ENCODE results near the gene KRT72.
"Not testable (repeated sequence)": the region's sequence is repeated elsewhere in the genome, so short reads cannot be mapped to it uniquely, and the experiment has no call there.

The KRT72 gene

DNA sequence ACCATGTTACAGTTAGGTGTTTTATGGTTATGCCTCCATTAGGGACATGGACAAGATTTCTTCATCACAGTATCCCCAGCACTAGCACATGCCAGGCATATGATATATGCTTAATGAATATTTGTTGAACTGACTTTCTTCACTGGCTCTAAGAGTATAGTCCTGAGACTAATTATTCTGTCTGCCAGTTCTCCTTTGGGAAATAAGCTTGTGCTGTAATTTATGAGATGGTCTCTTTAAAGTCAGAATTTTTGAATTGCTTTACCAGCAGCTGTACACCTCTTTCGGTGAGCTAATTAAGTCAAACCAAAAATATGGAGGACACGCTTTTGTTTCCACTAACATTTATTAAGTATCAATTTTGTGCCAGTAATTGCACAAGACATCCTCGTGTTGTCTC is 4.8 kb upstream of the KRT72 start:
- DNase-seq = no peak

DNA sequence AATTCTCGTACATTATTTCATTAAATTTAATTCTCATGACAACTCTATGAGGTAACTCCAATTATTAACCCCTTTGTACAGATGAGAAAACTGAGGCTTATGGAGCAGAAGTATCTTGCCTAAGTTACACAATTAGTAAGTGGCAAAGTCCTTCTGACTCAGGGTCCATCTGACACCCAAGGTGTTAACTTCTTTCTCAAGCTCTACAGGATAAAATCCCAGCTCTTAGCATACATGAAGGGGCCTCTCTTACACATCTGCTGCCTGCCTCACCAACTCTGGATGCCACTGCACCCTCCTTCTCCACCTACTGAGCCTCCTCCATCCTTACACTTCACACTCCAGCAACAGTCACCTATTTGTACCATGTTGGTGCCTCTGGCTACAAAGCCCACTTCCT is 4.3 kb upstream of the KRT72 start:
- DNase-seq = no peak

DNA sequence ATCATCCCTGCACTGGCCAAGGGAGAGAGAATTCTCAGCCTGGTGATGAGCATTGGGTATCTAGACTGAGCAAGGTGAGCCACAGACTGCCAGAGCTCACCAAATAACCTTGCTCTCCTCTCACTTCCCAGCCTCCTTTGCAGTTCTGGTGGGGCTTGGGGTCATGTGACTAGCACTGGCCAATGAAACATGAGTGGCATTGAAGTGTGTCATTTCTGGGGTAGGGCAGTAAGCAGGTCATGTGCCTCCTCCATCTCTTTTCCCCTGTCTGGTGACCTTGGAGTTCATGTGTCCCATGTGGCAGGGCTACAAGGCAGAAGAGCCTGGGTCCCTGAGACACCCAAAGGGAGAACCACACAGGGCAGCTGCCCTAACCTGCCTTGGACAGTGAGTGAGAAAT is 3.6 kb upstream of the KRT72 start:
- no peak for DNase-seq

GRCh38 chr12:52603314-52603713 is 2.1 kb upstream of the KRT72 start:
- DNase-seq = no peak

DNA sequence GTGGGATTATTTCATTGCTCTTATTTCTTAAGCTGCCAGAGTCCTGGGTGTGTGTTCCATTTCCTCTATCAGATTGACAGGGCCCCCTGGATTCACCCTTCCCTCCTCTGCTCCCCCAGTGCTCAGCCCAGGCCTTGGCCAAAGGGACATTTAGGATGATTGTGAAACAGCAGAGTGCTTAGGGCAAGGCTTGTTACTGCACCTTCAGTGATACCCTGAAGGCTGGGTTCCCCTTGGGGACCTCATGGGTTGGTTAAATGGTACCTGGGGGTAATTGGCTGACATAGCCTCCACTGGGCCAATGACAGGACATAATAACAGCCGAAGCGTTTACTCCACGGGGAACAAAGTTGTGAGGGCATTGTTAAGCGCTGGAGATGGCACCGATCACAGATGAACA is 1.3 kb upstream of the KRT72 start:
- DNase-seq = no peak

- no peak for DNase-seq
Observed at GRCh38 chr12:52601671-52602070, 408 bp upstream of the KRT72 start.

DNA sequence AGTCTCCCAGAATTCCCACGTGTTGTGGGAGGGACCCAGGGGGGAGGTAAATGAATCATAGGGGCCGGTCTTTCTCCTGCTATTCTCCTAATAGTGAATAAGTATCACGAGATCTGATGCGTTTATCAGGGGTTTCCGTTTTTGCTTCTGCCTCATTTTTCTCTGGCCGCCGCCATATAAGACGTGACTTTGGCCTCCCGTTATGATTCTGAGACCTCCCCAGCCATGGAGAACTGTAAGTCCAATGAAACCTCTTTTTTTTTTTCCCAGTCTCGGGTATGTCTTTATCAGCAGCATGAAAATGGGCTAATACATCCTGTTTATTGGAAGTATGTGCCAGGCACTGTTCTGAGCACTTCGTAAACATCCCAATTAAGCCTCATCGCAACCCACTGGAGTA is 788 bp downstream of the KRT72 start:
- no peak for DNase-seq

GRCh38 chr12:52600071-52600470 is 1.2 kb downstream of the KRT72 start:
- no peak for DNase-seq

DNA sequence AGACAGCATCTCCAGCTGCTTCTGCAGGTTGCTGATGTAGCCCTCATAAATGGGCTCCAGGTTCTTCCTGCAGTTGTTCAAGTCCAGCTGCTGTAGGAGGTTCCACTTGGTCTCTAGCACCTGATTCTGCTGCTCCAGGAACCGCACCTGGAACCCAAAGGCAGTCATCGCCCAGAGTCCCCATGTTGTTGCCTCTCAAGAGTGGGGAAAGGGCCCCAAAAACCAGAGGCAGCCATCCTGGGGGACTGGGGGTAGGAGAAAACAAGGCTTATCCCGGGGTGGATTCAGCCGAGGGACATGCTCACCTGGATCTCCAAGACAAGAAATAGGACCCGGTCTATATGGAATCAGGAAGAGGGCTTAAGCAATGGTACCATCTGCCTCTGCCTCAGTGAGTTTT is 2.3 kb downstream of the KRT72 start:
- DNase-seq = no peak

DNA sequence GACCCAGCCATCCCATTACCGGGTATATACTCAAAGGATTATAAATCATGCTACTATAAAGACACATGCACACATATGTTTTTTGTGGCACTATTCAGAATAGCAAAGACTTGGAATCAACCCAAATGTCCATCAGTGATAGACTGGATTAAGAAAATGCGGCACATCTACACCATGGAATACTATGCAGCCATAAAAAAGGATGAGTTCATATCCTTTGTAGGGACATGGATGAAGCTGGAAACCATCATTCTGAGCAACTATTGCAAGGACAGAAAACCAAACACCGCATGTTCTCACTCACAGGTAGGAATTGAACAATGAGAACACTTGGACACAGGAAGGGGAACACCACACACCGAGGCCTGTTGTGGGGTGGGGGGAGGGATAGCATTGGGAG is 7.0 kb downstream of the KRT72 start:
- not testable (repeated sequence) for DNase-seq

GRCh38 chr12:52591521-52591920 is 9.7 kb downstream of the KRT72 start:
- no peak for DNase-seq

GRCh38 chr12:52590021-52590420 is 11.2 kb downstream of the KRT72 start:
- no peak for DNase-seq

DNA sequence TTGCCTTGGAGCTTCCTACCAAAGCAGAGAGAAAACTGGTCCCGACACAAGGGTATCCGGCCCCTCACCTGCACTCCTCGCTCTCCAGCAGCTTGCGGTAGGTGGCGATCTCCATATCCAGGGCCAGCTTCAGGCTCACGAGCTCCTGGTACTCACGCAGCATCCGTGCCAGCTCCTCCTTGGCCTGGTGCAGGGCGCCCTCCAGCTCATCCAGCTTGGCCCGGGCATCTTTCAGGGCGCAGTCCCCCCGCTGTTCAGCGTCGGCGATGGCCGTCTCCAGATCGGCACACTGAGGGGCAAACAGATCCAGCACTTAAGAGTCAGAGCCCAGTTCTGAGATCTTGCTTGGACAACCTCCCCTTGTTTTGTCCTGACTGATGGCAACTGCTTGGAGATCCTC is 13.7 kb downstream of the KRT72 start:
- DNase-seq = no peak

DNA sequence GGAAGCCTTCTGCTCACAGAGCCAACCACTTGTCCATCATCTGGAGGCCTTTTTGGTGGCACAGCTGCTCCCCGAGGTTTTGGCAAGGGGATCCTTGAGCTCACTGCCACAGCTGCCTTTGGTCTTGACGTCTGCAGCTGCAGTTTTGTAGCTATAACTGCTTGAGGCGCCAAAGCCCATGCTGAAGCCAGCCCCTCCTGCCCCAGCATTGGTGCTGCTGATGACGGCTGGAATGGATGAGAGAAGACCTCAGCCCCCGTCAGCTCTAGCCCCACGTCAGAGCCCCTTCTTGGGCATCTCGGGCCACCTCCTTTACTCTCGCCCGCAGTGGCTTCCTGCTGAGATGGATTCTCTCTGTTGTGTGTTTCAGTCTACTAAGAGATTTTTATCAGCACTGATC is 15.3 kb downstream of the KRT72 start:
- no peak for DNase-seq

DNA sequence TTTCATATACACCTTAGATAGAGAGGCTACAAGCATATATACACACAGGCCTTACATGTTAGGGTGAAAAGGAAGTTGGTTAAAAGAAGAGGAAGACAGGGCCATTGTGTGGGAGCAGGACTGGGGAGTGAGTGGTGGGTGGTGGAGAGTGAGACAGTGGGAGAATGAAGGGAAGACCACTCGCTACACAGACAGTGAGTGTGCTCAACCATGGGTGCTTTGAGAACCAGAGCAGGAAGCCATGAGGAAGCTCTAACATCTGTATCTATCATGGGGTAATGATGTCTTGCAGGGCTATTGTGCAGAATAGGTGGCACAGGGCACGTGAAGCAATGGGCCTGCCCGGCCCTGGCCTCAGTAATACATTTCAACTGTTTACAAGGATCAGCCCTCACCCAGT is 16.2 kb downstream of the KRT72 start:
- DNase-seq = peak in 1 of 2 donors; percentile 43

GRCh38 chr12:52584156-52584682 is 17.0 kb downstream of the KRT72 start:
- DNase-seq = no peak

- DNase-seq = peak in 1 of 2 donors; percentile 50
Observed at GRCh38 chr12:52582971-52583456, 18.2 kb downstream of the KRT72 start.

- no peak for DNase-seq
Observed at GRCh38 chr12:52582486-52582885, 18.8 kb downstream of the KRT72 start.

- DNase-seq = no peak
Observed at GRCh38 chr12:52581481-52581880, 19.8 kb downstream of the KRT72 start.

- no peak for DNase-seq
Observed at GRCh38 chr12:52581066-52581465, 20.2 kb downstream of the KRT72 start.

DNA sequence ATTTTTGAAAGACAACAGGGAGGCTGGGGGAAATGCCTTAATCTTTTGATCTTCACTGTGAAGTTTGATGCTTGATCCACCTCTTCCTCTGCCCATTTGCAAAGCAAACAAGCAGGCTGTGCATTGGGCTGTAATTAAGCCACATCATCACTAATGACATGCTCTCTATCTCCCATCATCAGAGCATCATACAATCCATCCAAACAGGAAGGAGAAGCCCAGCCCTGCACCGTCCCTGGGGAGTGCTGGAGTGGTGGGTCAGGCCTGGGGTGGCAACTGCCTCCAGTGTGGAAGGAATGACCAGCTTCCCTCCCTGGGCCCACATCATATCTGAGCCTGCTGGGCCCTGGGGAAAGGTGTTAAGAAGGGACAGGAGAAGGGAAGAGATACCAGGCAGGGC is 20.8 kb downstream of the KRT72 start:
- no peak for DNase-seq

GRCh38 chr12:52579468-52580465 is 21.5 kb downstream of the KRT72 start:
- DNase-seq = no peak

DNA sequence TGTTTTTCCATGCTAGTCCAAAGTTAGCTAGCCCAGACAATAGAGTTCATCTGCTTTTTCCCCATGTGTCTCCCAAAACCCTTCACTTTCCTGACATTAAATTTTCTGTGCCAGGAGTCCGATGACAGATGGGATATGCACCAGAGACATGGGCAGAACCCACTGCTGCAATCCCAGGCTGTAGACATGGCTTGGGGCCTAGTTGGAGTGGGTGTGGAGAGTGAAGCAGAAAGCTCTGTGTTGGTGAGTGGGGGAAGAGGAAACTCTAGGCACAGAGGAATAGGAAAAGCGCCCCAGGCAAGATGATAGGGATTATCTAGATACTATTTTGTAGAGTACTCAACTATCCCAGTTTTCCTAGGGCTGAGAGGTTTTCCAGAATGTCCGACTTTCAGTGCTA is 22.8 kb downstream of the KRT72 start:
- no peak for DNase-seq

DNA sequence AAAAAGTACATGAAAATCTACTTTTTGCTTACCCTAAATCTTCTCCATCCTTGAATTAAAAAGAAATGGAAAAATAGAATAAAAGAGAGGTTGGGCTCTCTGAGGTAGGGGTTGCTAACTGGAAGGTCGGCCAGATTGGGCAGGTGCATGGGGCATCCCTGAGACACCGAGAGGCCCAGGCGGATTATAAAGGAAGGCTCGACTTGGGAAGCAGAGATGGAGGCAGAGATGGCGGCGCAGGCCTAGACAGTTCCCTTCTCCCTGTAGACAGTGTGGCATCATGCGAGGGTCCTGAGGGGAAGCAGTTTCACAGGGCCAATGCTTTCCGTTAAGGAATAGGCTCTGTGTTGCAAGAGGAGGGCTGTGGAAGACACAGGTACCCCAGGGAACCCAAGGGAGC is 23.9 kb downstream of the KRT72 start:
- DNase-seq = no peak
